ENCODE results near the gene TDRD1. TPM values are rescaled to one million over a fixed set of nuclear protein-coding genes. Genes with fewer than 3 reads are reported as not detected.
"Not testable (repeated sequence)": the region's sequence is repeated elsewhere in the genome, so short reads cannot be mapped to it uniquely, and the experiment has no call there.

Gene TDRD1
- under 1 TPM; 0.08 to 0.20 TPM for total RNA-seq

- peaks cover 23% of the 10 kb centered on the region for H3K27me3 Mint-ChIP-seq
Observed at GRCh38 chr10:114179148-114179547, at the start of gene TDRD1. TDRD1 (plus strand) TSS chr10:114179353; CDS start chr10:114187832, 8,479 bp downstream.

GRCh38 chr10:114131094-114131493, 48.1 kb upstream of the TDRD1 start:
- no peak overlapping the region for H3K4me3 Mint-ChIP-seq
- H3K27ac Mint-ChIP-seq = no peak overlapping the region
- H3K4me1 Mint-ChIP-seq = peaks cover 7% of the 10 kb centered on the region
- H3K36me3 Mint-ChIP-seq = peaks cover 37% of the 10 kb centered on the region
- ATAC-seq (ENCODE audit: low read depth) (no peak), DNase-seq (no peak)
- no peaks in the 10 kb centered on the region for H3K27me3 Mint-ChIP-seq
- H3K9me3 Mint-ChIP-seq = no peaks in the 10 kb centered on the region
- POLR2A ChIA-PET = no interaction called here

More at GRCh38 chr10:114179148-114179547, at the start of gene TDRD1:
- ATAC-seq (ENCODE audit: low read depth) (no peak), DNase-seq (no peak)
- no peak within 1 kb of the TSS for H3K27ac Mint-ChIP-seq
- no peaks in the 10 kb centered on the region for H3K9me3 Mint-ChIP-seq
- POLR2A ChIA-PET = no interaction called here
- H3K4me1 Mint-ChIP-seq = peaks cover 7% of the 10 kb centered on the region
- peaks cover 2% of the 10 kb centered on the region for H3K36me3 Mint-ChIP-seq
- H3K4me3 Mint-ChIP-seq = no peak within 1 kb of the TSS

GRCh38 chr10:114135476-114135875, 43.7 kb upstream of the TDRD1 start:
- peaks cover 30% of the 10 kb centered on the region for H3K36me3 Mint-ChIP-seq
- H3K27ac Mint-ChIP-seq = no peak overlapping the region

GRCh38 chr10:114138581-114138980, 40.6 kb upstream of the TDRD1 start:
- no peaks in the 10 kb centered on the region for H3K9me3 Mint-ChIP-seq
- no peak overlapping the region for H3K4me3 Mint-ChIP-seq
- H3K27me3 Mint-ChIP-seq = no peaks in the 10 kb centered on the region
- H3K36me3 Mint-ChIP-seq = peaks cover 24% of the 10 kb centered on the region
- ATAC-seq (ENCODE audit: low read depth) (no peak), DNase-seq (no peak)
- POLR2A ChIA-PET = no interaction called here
- H3K27ac Mint-ChIP-seq = no peak overlapping the region
- no peaks in the 10 kb centered on the region for H3K4me1 Mint-ChIP-seq

More at GRCh38 chr10:114135476-114135875, 43.7 kb upstream of the TDRD1 start:
- ATAC-seq (ENCODE audit: low read depth) (no peak), DNase-seq (no peak)
- Mint-ChIP-seq H3K4me1 (peaks cover 2% of the 10 kb centered on the region), H3K9me3 (no peaks in the 10 kb centered on the region), H3K4me3 (no peak overlapping the region), H3K27me3 (no peaks in the 10 kb centered on the region)
- POLR2A ChIA-PET = no interaction called here

- Mint-ChIP-seq H3K27ac (no peak overlapping the region), H3K4me1 (no peaks in the 10 kb centered on the region), H3K36me3 (peaks cover 22% of the 10 kb centered on the region), H3K4me3 (no peak overlapping the region), H3K9me3 (no peaks in the 10 kb centered on the region), H3K27me3 (no peaks in the 10 kb centered on the region)
- POLR2A ChIA-PET = no interaction called here
- no peak for ATAC-seq (ENCODE audit: low read depth)
- no peak for DNase-seq
Observed at GRCh38 chr10:114140036-114140435, 39.1 kb upstream of the TDRD1 start.

- ATAC-seq (ENCODE audit: low read depth); DNase-seq; H3K4me3 Mint-ChIP-seq; H3K27ac Mint-ChIP-seq; POLR2A ChIA-PET; H3K4me1 Mint-ChIP-seq; H3K9me3 Mint-ChIP-seq; H3K27me3 Mint-ChIP-seq: not testable (repeated sequence)
- H3K36me3 Mint-ChIP-seq = peaks cover 16% of the 10 kb centered on the region
Observed at GRCh38 chr10:114140827-114141226, 38.3 kb upstream of the TDRD1 start.

GRCh38 chr10:114142018-114142417, 37.1 kb upstream of the TDRD1 start:
- Mint-ChIP-seq H3K4me3 (no peak overlapping the region), H3K36me3 (peaks cover 16% of the 10 kb centered on the region)

GRCh38 chr10:114143160-114143559, 36.0 kb upstream of the TDRD1 start:
- Mint-ChIP-seq H3K9me3 (no peaks in the 10 kb centered on the region), H3K36me3 (peaks cover 25% of the 10 kb centered on the region), H3K27me3 (no peaks in the 10 kb centered on the region), H3K27ac (no peak overlapping the region), H3K4me3 (no peak overlapping the region), H3K4me1 (no peaks in the 10 kb centered on the region)
- POLR2A ChIA-PET = interaction anchor here (0.7 kb wide), 1 partner anchor 790 kb away, joined by 3 read pairs; no protein-coding TSS in a partner anchor
- DNase-seq (no peak), ATAC-seq (ENCODE audit: low read depth) (no peak)

More at GRCh38 chr10:114142018-114142417, 37.1 kb upstream of the TDRD1 start:
- H3K27me3 Mint-ChIP-seq = no peaks in the 10 kb centered on the region
- ATAC-seq (ENCODE audit: low read depth) (no peak), DNase-seq (no peak)
- H3K4me1 Mint-ChIP-seq = no peaks in the 10 kb centered on the region
- no peaks in the 10 kb centered on the region for H3K9me3 Mint-ChIP-seq
- POLR2A ChIA-PET = no interaction called here
- H3K27ac Mint-ChIP-seq = no peak overlapping the region

GRCh38 chr10:114149476-114149875, 29.7 kb upstream of the TDRD1 start:
- DNase-seq; H3K4me3 Mint-ChIP-seq; POLR2A ChIA-PET; H3K27me3 Mint-ChIP-seq; H3K9me3 Mint-ChIP-seq; H3K4me1 Mint-ChIP-seq; H3K27ac Mint-ChIP-seq; ATAC-seq (ENCODE audit: low read depth): not testable (repeated sequence)
- H3K36me3 Mint-ChIP-seq = peaks cover 33% of the 10 kb centered on the region

- POLR2A ChIA-PET = interaction anchor here (0.5 kb wide), 1 partner anchor 14 kb away, joined by 4 read pairs; no protein-coding TSS in a partner anchor
- Mint-ChIP-seq H3K4me1 (no peaks in the 10 kb centered on the region), H3K27me3 (no peaks in the 10 kb centered on the region), H3K9me3 (no peaks in the 10 kb centered on the region), H3K4me3 (no peak overlapping the region), H3K27ac (no peak overlapping the region), H3K36me3 (peaks cover 34% of the 10 kb centered on the region)
- ATAC-seq (ENCODE audit: low read depth) (no peak), DNase-seq (no peak)
Observed at GRCh38 chr10:114151486-114151885, 27.7 kb upstream of the TDRD1 start.

GRCh38 chr10:114151892-114152291, 27.3 kb upstream of the TDRD1 start:
- DNase-seq (no peak), ATAC-seq (ENCODE audit: low read depth) (no peak)
- POLR2A ChIA-PET = no interaction called here
- H3K4me1 Mint-ChIP-seq = no peaks in the 10 kb centered on the region
- no peak overlapping the region for H3K27ac Mint-ChIP-seq
- no peaks in the 10 kb centered on the region for H3K27me3 Mint-ChIP-seq
- H3K36me3 Mint-ChIP-seq = peaks cover 36% of the 10 kb centered on the region
- H3K4me3 Mint-ChIP-seq = no peak overlapping the region
- H3K9me3 Mint-ChIP-seq = no peaks in the 10 kb centered on the region

- H3K36me3 Mint-ChIP-seq = peaks cover 29% of the 10 kb centered on the region
- H3K27ac Mint-ChIP-seq = no peak overlapping the region
- no peak overlapping the region for H3K4me3 Mint-ChIP-seq
- POLR2A ChIA-PET = no interaction called here
- no peak for ATAC-seq (ENCODE audit: low read depth)
- H3K9me3 Mint-ChIP-seq = no peaks in the 10 kb centered on the region
- peaks cover 4% of the 10 kb centered on the region for H3K4me1 Mint-ChIP-seq
- no peak for DNase-seq
- no peaks in the 10 kb centered on the region for H3K27me3 Mint-ChIP-seq
Observed at GRCh38 chr10:114157912-114158311, 21.2 kb upstream of the TDRD1 start.

- Mint-ChIP-seq H3K27me3 (no peaks in the 10 kb centered on the region), H3K9me3 (no peaks in the 10 kb centered on the region), H3K36me3 (peaks cover 35% of the 10 kb centered on the region), H3K4me1 (peaks cover 15% of the 10 kb centered on the region), H3K27ac (no peak overlapping the region), H3K4me3 (no peak overlapping the region)
- ATAC-seq (ENCODE audit: low read depth) = no peak
- POLR2A ChIA-PET = no interaction called here
- DNase-seq = no peak
Observed at GRCh38 chr10:114163062-114163461, 16.1 kb upstream of the TDRD1 start.

GRCh38 chr10:114166043-114166442, 13.1 kb upstream of the TDRD1 start:
- Mint-ChIP-seq H3K27me3 (no peaks in the 10 kb centered on the region), H3K36me3 (peaks cover 50% of the 10 kb centered on the region), H3K27ac (no peak overlapping the region), H3K4me3 (no peak overlapping the region), H3K4me1 (peaks cover 15% of the 10 kb centered on the region), H3K9me3 (peaks cover 5% of the 10 kb centered on the region)
- DNase-seq (no peak), ATAC-seq (ENCODE audit: low read depth) (no peak)
- POLR2A ChIA-PET = interaction anchor here (0.7 kb wide), 1 partner anchor 138 kb away, joined by 4 read pairs; no protein-coding TSS in a partner anchor

- no peaks in the 10 kb centered on the region for H3K27me3 Mint-ChIP-seq
- H3K27ac Mint-ChIP-seq = no peak overlapping the region
- peaks cover 47% of the 10 kb centered on the region for H3K36me3 Mint-ChIP-seq
- peaks cover 5% of the 10 kb centered on the region for H3K9me3 Mint-ChIP-seq
- ATAC-seq (ENCODE audit: low read depth) (no peak), DNase-seq (no peak)
- POLR2A ChIA-PET = interaction anchor here (0.7 kb wide), 1 partner anchor 138 kb away, joined by 4 read pairs; no protein-coding TSS in a partner anchor
- H3K4me1 Mint-ChIP-seq = peaks cover 15% of the 10 kb centered on the region
- no peak overlapping the region for H3K4me3 Mint-ChIP-seq
Observed at GRCh38 chr10:114166494-114166893, 12.7 kb upstream of the TDRD1 start.

Data from activated naive CD8-positive, alpha-beta T cell treated with anti-CD3 and anti-CD28 coated beads, Interleukin-2, amount 10 ng/mL, durations not matched to agents 7 days and 5 days (primary cell).